ENCODE measurements around the gene MFAP3L.
"Not testable (repeated sequence)": the region's sequence is repeated elsewhere in the genome, so short reads cannot be mapped to it uniquely, and the experiment has no call there.

GRCh38 chr4:170046156-170046555 lies 20.0 kb upstream of the MFAP3L start:
- TF ChIP-seq, protein P1, sequence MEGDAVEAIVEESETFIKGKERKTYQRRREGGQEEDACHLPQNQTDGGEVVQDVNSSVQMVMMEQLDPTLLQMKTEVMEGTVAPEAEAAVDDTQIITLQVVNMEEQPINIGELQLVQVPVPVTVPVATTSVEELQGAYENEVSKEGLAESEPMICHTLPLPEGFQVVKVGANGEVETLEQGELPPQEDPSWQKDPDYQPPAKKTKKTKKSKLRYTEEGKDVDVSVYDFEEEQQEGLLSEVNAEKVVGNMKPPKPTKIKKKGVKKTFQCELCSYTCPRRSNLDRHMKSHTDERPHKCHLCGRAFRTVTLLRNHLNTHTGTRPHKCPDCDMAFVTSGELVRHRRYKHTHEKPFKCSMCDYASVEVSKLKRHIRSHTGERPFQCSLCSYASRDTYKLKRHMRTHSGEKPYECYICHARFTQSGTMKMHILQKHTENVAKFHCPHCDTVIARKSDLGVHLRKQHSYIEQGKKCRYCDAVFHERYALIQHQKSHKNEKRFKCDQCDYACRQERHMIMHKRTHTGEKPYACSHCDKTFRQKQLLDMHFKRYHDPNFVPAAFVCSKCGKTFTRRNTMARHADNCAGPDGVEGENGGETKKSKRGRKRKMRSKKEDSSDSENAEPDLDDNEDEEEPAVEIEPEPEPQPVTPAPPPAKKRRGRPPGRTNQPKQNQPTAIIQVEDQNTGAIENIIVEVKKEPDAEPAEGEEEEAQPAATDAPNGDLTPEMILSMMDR (IDR thresholded peaks at IDR 0.05) = not testable (repeated sequence)
- TF ChIP-seq POLR2A (IDR thresholded peaks at IDR 0.05) = not testable (repeated sequence)
